Neuron (in vitro differentiated cells): ENCODE data around the gene OSM.

Experiments
- H2AFZ ChIP-seq: one replicate; pipeline ENCODE4 v1.6.1; 2013; ENCODE audit warnings: low read depth, mild to moderate bottlenecking, inconsistent platforms, low read length, moderate library complexity
- H3K27me3 ChIP-seq: one replicate; pipeline ENCODE4 v1.6.1; 2013; ENCODE audit warnings: low read length; ENCODE audit not compliant: insufficient read depth
- H3K36me3 ChIP-seq: one replicate; pipeline ENCODE4 v1.6.1; 2013; ENCODE audit warnings: low read length; ENCODE audit not compliant: insufficient read depth
- H3K4me1 ChIP-seq: one replicate; pipeline ENCODE4 v1.6.1; 2013; ENCODE audit warnings: low read length; ENCODE audit not compliant: insufficient read depth
- H3K4me3 ChIP-seq: 2 replicates; pipeline ENCODE4 v1.5.1; 2013; ENCODE audit warnings: mild to moderate bottlenecking, low read length, moderate library complexity
- H3K9me3 ChIP-seq: one replicate; pipeline ENCODE4 v1.6.1; 2013; ENCODE audit warnings: low read length

Gene OSM

DNA sequence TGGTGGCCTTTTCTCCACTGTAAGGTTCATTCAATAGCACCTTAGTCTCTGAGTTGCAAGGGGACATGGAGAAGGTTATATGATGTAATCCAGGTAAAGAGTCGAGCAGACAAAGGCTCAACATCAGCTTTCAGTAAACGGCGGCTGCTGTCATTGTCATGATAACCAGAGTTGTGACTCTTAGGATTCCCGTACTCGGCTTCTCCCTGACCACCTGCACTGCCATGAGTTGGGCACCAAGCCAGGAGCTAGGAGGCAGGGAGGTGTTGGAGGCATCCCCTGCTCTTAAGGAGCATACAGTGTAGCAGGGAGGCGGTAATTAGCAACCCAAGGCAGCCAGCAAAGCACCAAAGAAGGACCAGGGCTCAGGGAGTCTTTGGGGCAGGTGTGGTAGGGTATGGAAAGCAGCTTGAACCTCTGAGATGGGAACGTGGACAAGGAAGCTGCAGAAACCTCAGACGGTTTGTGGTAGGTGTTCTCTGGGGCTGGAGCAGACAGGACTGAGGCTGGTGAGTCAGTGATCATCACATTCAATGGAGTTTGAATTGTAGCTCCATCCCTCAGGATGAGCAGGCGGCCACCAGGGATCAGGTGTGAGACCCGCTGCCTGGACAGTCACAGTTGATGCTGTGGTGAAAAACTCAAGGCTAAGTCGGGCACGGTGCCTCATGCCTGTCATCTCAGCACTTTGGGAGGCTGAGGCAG lies 51.8 kb downstream of the OSM start:
- Histone ChIP-seq H2AFZ (no peak overlapping the region), H3K36me3 (no peaks in the 10 kb centered on the region), H3K4me1 (peaks cover 5% of the 10 kb centered on the region), H3K27me3 (no peaks in the 10 kb centered on the region), H3K4me3 (no peak overlapping the region), H3K9me3 (no peaks in the 10 kb centered on the region)

DNA sequence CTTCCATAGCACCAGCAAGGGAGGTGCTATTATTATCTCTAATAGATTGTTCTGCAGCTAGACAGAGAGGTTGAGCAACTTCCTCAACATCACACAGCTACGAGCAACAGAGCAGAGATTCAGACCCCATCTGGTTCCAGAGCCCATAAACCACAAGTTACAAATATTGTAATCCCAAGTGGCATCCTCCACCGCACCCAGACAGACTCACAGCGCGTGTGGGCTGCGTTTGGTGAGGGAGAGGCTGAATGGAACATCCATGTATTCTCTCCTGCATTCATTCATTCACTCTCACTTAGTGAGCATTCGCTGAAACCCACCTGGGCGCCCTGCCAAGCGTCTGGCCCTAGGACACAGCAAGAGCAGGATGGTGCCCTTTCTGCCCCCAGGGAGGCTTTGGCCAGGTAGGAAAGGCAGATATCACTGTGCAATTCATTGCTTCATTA lies 53.6 kb downstream of the OSM start:
- Histone ChIP-seq H3K27me3 (no peaks in the 10 kb centered on the region), H2AFZ (no peak overlapping the region), H3K4me1 (peaks cover 5% of the 10 kb centered on the region), H3K4me3 (no peak overlapping the region), H3K36me3 (no peaks in the 10 kb centered on the region), H3K9me3 (no peaks in the 10 kb centered on the region)
